GM19240 (cell line): ENCODE results near the gene AMBP.

ENCODE experiments used
- DNase-seq: peaks from one replicate; pipeline ENCODE4 v3.0.0; 2011; ENCODE audit warnings: low spot score; ENCODE audit not compliant: insufficient read length

The AMBP gene

GRCh38 chr9:114078021-114078780 lies at the start of gene AMBP:
TSS of gene AMBP (minus strand) at chr9:114078300. CDS start at chr9:114078209, 91 bp downstream.
- DNase-seq: no peak

- no peak for DNase-seq
Observed at GRCh38 chr9:114126247-114127060, 48.4 kb upstream of the AMBP start.

GRCh38 chr9:114125476-114126013 lies 47.4 kb upstream of the AMBP start:
- DNase-seq: no peak

DNA sequence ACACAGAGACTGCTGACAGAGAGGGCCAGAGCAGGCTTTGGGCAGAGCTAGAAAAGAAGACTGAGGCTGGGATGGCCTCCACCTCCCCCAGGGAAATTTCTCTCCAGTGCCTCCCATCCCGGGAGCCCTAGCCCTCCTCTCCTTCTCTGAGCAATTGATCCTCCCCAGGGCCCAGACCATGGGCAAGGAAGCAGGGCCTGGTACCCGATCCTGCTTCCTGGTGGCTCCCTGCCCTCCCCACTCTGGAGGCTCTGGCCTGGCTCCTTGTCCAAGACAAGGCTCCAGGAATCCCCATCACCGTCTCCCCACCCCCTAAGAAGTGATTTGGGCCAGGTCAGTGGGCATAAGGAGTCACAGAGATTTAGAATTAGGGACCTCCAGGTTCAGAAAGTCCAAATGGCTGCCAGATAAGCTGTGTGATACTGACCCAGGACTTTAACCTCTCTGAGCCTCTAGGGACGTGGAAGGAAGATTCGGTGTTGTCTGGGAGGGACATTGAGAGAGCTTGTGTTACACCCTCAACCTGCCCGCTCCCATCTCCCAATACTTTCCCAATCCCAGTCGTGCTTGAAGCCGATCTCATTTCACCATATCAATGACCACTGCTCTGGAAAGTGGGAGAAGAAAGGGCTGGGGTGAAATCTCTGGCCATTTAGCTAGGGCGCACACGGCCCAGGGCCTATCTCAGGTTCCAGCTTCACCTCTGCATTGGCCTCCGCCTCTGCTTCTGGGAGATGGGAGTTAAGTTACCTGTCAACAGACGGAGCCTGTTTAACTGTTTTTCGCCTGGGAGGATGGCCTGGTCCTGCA lies 46.8 kb upstream of the AMBP start:
- DNase-seq: no peak

DNA sequence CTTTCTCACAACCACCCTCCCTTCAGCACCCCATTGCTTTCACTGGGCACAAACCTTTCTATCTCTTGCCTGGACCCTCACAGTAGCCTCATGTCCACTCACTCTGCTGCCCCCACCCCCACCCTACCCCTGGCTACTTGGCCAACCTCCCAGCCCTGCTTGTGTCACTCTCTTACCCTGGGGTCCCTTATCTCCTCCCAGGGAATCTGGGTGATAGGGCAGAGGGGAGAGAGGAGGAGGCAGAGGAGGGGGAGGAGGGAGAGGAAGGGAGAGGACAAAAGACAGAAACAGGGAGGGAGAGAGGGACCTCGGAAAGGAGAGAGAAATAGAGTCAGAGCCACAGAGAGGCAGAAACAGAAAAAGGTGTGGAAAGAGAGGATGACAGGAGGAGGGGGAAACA lies 46.0 kb upstream of the AMBP start:
- no peak for DNase-seq

DNA sequence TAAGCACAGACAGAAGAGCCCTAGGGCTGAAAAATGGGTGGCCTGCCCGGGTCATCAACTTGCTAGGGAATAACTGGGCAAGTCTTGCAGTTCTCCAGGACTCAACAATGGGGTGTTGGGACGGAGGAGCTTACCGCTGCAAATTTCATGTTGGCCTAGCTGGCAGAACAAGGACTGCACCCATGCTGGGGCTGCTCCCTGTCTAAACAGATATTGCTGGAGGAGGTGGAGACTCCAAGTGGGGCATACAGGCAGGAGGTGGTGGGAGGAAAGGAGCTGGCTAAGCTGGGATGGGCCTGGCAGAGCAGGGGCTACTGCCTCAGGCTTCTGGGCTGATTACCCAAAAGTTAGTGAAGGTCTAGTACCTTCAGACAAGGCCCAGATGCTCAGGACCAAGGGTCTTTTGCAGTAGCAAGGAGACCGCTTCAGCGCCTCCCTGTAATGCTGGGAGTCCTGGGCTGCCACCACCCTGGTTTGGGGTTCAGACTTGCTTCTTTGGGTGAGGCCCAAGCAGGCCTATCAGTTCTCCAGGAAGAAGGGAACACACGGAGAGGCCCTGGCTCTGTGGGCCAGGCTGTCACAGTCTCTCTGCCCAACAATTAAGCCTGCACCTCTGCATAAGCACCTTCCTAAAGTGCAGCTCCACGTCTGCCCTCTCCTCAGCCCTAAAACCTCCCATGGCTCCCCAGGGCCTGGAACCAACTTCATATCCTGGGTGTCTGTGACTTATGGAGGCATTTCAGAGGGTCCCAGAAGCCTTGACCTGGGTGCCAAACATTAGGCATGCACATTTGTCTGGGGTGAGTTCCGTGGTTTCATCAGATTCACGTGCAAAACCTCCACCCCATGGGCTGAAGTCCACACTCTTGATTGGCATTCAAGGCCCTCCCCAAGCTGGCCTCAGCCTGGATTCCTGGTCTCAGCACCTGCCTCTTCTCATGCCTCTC lies 45.2 kb upstream of the AMBP start:
- DNase-seq: no peak

GRCh38 chr9:114122136-114123027 lies 44.3 kb upstream of the AMBP start:
- DNase-seq: no peak

DNA sequence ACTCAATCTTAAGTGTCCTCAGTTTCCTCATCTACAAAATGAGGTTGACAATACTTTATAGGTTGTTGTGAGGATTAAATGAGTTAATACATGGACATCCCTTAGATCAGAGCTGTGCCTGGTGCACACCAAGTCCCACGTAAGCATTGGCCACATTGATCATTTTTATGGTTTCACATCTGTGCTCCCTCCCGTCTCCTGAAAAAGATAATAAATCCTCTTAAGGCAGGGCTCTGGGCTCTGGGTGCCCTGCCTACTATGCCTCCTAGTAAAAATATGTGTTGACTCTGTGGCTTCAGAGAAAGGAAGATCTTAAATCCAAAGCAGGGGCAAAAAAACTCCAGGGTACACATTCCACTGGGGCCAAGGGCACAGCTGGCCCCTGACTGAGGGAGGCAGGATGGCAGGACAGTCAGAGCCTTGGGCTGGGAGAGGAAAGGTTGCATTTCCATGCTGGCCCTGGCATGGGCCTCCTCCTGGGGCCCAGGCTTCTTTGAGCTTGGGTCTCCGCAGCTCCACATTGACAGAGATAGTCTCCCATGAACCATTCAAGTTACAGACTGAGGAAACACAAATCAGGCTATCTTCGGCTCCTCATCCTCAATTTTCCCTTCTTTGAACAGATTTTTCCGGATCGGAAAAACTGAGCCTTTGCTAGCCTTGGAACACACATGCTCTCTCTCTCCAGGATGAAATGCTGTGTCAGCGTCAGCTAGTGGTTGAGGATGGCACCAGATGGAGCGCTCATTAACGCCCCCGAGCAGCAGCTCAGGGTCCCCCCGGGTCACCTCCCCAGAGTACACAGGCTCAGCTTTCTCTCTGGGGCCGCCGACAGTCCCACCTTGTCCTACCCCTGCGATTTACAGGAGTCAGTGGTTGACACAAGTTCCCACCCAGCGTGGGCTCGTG lies 43.4 kb upstream of the AMBP start:
- no peak for DNase-seq

- DNase-seq: no peak
Observed at GRCh38 chr9:114120192-114121014, 42.3 kb upstream of the AMBP start.

GRCh38 chr9:114119242-114120191 lies 41.4 kb upstream of the AMBP start:
- DNase-seq: no peak

- DNase-seq: no peak
Observed at GRCh38 chr9:114117996-114118830, 40.1 kb upstream of the AMBP start.

DNA sequence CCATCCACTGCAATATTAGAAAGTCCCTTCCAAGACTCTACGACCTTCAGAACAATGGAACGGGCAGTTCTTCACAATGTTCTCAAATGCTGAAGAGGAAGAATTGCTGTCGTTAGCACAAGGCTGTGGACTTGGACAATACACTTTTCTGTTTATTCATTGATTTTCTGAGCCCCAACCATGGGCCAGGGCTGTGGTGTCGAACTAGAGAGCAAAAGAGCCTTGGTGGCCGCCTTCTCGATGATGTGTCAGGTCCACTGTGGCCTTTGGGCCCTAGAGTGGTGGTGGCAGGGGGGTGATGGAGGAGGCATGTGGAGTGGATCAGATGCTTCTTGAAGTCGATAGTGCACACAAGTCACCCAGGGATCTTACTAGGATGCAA lies 39.5 kb upstream of the AMBP start:
- no peak for DNase-seq

- DNase-seq: no peak
Observed at GRCh38 chr9:114116126-114116747, 38.1 kb upstream of the AMBP start.

DNA sequence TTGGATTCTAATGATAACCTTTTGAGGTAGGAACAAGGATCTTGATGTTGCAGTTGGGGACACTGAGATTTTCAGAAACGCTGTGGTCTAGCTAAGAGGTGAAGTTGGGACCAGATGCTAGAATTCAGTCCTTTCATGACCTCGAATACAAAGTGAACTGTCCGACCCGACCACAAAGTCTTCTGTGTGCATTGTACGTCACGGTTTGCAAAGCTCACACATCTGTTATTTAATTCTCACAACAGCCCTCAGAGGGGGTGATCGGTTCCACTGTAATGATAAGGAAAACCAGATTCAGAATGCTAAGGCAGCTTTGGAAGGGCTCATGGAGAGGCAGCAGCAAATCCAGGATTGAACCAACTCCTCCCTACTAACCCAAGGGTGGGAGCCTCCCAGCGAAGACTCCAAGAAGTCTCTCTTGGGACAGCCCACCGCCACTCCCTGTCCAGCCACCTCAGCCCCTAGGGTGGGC lies 37.6 kb upstream of the AMBP start:
- no peak for DNase-seq

DNA sequence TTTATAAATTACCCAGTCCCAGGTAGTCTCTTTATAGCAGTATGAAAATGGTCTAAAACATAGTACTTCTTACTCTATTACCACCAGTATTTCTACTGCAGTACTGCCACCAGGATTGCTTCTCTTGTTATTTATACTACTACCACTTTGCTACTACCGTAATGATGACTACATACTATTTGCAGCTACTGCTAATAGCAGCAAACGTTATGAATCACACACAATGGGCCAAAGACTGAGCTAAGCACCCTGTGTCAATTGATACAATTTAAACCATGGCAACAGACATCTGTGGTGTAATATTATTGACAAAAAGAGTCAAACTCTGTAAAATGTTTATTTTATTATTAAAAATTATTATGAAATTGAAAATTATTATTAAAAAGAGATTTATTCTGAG lies 36.3 kb upstream of the AMBP start:
- DNase-seq: no peak
